ENCODE results near the gene MTOR. TPM values are rescaled to one million over a fixed set of nuclear protein-coding genes. Genes with fewer than 3 reads are reported as not detected.

The MTOR gene
- total and polyA plus RNA-seq, 2 of the 8 experiments (the other 6 are each of a cell fraction or from before 2014, with no cell fraction given) = 44.2 to 76.8 TPM

DNA sequence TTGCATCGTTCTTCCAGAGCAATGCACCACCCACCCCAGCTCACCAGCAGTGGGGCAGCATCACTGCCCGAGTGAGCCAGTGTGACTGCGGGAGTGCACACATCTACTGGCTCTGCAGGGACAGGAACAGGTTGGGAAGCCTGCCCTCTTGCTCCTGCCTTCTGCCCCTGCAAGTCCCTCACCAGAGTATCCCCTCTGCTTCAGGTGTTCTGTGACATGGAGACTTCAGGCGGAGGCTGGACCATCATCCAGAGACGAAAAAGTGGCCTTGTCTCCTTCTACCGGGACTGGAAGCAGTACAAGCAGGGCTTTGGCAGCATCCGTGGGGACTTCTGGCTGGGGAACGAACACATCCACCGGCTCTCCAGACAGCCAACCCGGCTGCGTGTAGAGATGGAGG, 69.0 kb downstream of the MTOR start (continued):
- TF ChIP-seq, protein P1, sequence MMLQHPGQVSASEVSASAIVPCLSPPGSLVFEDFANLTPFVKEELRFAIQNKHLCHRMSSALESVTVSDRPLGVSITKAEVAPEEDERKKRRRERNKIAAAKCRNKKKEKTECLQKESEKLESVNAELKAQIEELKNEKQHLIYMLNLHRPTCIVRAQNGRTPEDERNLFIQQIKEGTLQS (IDR thresholded peaks at IDR 0.05; ENCODE audit: insufficient read depth, low read depth, low read length) = no peak
- TF ChIP-seq MAFK (IDR thresholded peaks at IDR 0.05; ENCODE audit: low read depth, low read length) (no peak), KDM5A (IDR thresholded peaks at IDR 0.05; ENCODE audit: low read length) (no peak), GTF2F1 (IDR thresholded peaks at IDR 0.05; ENCODE audit: borderline replicate concordance, low read depth, low read length) (no peak), PHF8 (conservative IDR thresholded peaks at IDR 0.05; ENCODE audit: low read depth, low read length) (no peak), TAF7 (optimal IDR thresholded peaks at IDR 0.05; ENCODE audit: borderline replicate concordance, low read depth, low read length) (no peak)

Data from H1 (cell line).